Esophagus muscularis mucosa (tissue), 4 donors: Measurements from ENCODE around the gene LUC7L3.
A peak's percentile ranks its signal among the peaks of the same experiment; 100 is the strongest.

Source experiments
- EP300 ChIP-seq: sonication (generic); formaldehyde crosslinking; IDR thresholded peaks from one replicate; pipeline ENCODE4 v1.6.1; 2017; ENCODE audit warnings: antibody characterized with exemption
- POLR2A ChIP-seq: fragments of 450-650 bp; IDR thresholded peaks from one replicate; pipeline ENCODE4 v1.6.1; 2017; ENCODE audit warnings: antibody characterized with exemption, moderate library complexity, mild to moderate bottlenecking, low read depth
- POLR2AphosphoS5 ChIP-seq, 2 donors: sonication (generic); formaldehyde crosslinking; IDR thresholded peaks; one replicate each; pipeline ENCODE4 v1.6.1; 2017; ENCODE audit warnings: antibody characterized with exemption in 2 of 2
- TF ChIP-seq, protein P1 (sequence below), 3 experiments: fragments of 200-600 bp in 2 of 3; fragments of 450-650 bp in 1 of 3; sonication (generic) in 2 of 3; IDR thresholded peaks; one replicate each; pipeline ENCODE4 v1.5.1; 2017 to 2019; ENCODE audit warnings: antibody characterized with exemption in 3 of 3, mild to moderate bottlenecking in 2 of 3, moderate library complexity in 1 of 3

DNA sequence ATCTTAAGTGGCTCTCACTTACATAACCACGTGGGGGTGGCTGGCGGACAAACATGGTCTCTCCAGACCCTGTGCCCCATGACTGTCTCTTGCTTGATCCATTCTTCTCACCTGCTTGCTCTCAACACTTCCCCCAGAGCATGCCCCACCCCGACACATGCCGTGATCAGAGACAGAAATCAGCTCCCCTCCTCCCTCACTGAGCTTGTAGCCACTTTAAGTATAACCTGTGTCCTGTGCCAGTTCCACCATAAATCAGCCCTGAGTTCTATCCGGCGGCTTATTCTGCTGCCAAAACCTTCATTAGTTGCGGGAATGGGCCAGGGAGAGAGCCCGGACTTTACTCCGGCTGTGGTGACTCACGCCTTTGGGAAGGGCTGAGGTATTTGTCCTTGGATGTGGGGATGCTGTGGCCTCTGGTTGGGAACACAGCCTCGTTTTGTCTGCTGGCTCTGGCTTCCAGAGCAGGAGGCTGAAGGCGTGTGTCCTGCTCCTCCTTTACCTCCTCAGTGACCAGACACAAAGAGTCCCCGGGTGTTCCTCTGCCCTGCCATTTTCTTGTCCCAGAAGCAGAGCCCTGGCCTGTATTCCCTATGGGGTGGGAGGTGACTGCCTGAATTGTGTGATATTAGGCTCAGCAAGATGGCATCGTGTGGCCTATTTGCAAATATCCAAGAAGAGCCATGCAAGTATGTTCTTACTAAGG is 32.8 kb upstream of the LUC7L3 start:
- TF ChIP-seq, protein P1, sequence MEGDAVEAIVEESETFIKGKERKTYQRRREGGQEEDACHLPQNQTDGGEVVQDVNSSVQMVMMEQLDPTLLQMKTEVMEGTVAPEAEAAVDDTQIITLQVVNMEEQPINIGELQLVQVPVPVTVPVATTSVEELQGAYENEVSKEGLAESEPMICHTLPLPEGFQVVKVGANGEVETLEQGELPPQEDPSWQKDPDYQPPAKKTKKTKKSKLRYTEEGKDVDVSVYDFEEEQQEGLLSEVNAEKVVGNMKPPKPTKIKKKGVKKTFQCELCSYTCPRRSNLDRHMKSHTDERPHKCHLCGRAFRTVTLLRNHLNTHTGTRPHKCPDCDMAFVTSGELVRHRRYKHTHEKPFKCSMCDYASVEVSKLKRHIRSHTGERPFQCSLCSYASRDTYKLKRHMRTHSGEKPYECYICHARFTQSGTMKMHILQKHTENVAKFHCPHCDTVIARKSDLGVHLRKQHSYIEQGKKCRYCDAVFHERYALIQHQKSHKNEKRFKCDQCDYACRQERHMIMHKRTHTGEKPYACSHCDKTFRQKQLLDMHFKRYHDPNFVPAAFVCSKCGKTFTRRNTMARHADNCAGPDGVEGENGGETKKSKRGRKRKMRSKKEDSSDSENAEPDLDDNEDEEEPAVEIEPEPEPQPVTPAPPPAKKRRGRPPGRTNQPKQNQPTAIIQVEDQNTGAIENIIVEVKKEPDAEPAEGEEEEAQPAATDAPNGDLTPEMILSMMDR (IDR thresholded peaks at IDR 0.05), result no peak
- no peak for TF ChIP-seq POLR2A
- TF ChIP-seq POLR2AphosphoS5 (IDR thresholded peaks at IDR 0.05), result peak; percentile 54 to 72
- peak; percentile 4 for TF ChIP-seq EP300
